ENCODE results near the gene SLC9A9.

DNA sequence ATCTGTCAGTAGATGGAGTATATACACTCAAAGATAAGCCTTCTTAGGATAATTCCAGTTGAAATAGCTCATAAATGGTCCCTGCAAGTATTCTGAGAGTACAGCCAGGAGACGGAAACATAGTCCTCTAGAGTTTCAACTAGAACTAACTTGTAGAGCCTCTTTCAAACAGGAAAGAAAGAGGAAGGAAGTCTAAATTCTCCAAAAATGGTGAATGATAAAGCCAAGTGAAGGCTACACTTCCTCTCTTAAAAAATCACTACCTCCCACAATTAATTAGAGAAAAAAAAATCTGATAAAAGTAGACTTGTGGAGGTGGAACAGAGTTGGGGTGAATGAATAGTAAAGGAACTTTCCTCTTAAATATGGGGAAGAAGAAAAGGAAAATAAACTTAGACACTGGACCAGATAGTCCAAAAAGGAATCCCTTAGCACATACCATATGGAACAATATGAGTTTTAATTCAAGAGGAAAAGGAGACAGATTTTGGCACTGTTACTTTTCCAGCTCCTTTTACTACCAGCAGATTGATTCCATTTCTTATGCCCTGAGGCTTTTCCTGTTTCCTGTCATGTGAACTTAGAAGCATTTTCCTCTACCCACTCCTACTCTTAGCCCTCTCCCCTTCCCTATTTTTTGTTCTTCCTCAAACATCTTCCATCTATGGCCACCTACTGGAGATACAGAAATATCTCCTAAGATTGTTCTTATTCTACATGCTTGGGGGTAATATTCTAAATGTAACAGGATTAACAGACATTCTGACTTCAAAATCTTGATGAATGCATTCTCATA, 521.1 kb downstream of the SLC9A9 start:
- TF ChIP-seq, protein P1, sequence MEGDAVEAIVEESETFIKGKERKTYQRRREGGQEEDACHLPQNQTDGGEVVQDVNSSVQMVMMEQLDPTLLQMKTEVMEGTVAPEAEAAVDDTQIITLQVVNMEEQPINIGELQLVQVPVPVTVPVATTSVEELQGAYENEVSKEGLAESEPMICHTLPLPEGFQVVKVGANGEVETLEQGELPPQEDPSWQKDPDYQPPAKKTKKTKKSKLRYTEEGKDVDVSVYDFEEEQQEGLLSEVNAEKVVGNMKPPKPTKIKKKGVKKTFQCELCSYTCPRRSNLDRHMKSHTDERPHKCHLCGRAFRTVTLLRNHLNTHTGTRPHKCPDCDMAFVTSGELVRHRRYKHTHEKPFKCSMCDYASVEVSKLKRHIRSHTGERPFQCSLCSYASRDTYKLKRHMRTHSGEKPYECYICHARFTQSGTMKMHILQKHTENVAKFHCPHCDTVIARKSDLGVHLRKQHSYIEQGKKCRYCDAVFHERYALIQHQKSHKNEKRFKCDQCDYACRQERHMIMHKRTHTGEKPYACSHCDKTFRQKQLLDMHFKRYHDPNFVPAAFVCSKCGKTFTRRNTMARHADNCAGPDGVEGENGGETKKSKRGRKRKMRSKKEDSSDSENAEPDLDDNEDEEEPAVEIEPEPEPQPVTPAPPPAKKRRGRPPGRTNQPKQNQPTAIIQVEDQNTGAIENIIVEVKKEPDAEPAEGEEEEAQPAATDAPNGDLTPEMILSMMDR (IDR thresholded peaks at IDR 0.05): no peak
- TF ChIP-seq POLR2A (IDR thresholded peaks at IDR 0.05): no peak
